ENCODE measurements around the gene SLC18B1. TPM values are rescaled to one million over a fixed set of nuclear protein-coding genes. Genes with fewer than 3 reads are reported as not detected.

SLC18B1 gene
- 1 to 10 TPM; 5.2 to 8.0 (median 7.2) TPM for total RNA-seq

DNA sequence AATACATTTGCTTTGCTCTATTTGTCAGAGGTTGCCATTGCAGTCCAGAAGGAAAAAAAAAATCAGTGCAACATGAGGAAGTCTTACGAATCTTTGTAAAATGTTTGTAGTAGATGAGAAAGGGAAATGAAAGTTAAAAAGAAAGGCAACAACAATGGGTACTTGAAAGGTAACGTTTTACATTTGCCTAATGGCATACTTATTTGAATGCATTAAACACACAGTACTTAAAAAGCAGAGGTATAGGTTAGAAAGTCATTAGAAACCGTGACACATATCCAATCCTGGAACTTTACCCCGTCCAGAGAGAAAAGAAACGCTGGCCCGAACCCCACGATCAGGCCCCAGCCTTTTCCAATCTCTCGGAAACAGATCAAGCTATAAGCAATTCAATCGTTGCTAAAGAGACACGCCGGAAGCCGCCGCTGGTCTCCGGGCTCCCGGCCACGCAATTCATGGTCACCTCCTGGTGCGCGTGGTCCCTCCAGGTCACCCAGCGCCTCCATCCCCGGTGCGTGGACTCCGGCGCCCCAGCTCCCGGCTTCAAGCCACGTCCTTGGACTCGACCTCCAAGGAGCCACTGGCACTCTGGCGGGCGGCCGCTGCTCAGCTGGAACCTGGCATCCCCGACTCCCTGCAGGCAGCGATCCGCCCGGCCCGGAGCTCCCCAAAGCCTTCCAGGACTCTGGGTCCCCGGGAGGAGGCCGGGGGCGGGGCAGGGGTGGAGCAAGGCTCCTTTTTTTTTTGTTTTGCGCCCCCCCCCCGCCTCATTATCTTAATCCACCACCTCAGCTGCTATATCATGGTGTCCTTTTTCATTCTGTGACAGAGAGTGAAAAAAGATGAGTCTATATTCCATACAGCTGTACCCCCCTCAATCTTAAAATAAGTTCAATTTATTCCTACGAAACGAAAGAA is at the start of gene SLC18B1:
TSS of gene SLC18B1 (minus strand) at position 687 of the 918 bp plus-strand sequence. CDS start at position 506, 181 bp downstream.
- peak; percentile 41 to 92 for DNase-seq (ENCODE audit: low spot score in 2 of 2)
- TF ChIP-seq, protein P1, sequence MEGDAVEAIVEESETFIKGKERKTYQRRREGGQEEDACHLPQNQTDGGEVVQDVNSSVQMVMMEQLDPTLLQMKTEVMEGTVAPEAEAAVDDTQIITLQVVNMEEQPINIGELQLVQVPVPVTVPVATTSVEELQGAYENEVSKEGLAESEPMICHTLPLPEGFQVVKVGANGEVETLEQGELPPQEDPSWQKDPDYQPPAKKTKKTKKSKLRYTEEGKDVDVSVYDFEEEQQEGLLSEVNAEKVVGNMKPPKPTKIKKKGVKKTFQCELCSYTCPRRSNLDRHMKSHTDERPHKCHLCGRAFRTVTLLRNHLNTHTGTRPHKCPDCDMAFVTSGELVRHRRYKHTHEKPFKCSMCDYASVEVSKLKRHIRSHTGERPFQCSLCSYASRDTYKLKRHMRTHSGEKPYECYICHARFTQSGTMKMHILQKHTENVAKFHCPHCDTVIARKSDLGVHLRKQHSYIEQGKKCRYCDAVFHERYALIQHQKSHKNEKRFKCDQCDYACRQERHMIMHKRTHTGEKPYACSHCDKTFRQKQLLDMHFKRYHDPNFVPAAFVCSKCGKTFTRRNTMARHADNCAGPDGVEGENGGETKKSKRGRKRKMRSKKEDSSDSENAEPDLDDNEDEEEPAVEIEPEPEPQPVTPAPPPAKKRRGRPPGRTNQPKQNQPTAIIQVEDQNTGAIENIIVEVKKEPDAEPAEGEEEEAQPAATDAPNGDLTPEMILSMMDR (IDR thresholded peaks at IDR 0.05) = no peak
- no peak for TF ChIP-seq POLR2A (IDR thresholded peaks at IDR 0.05)

DNA sequence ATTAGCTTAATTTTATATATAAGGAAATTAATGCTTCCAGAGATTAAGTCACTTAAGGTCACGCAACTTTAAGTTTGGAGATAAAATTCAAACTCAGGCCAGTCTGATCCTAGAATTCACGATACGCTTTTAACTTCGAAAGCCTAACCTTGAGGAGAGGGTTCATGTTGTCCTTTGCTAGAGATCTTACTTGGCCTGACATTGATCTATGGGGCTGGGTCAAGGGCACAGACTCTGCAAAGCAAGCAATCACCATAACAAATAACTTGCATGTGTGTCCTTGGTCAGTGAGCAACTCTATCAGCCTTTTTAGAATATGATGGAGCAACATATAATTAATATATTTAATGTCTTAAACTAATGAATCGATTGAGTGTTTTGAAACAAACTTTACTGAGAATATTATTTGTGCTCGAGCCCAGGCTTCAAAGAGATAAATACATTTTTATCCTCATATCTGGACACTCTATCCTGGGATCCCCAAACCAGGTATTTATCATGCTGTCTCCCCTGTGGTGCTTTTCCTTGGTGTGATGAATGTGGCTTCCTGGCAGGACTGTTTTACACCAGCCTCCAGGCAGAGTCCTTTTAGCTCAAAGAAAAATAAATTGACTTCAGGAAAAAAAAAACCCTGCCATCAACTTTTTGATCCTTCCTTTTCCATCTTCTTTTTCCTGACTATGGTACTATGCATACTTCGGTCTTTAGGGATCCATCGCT is 45.0 kb upstream of the SLC18B1 start:
- WGBS, 2 donors = 79 to 82% methylated on average over 8 of the region's 8 CpGs
- no peak for DNase-seq (ENCODE audit: low spot score in 2 of 2)
- intact Hi-C loops (cut with DNase I; ENCODE audit: low total_unique reads) = no loop called here
- no peak overlapping the region for H3K4me3 ChIP-seq (ENCODE audit: low read depth, poor library complexity, severe bottlenecking)
- TF ChIP-seq POLR2A (IDR thresholded peaks at IDR 0.05) = no peak
- TF ChIP-seq, protein P1 (IDR thresholded peaks at IDR 0.05) = peak in 1 of 3 donors; percentile 69

More for the DNA sequence above, at the start of gene SLC18B1:
- intact Hi-C loops (cut with DNase I; ENCODE audit: low total_unique reads) = no loop called here
- H3K4me3 ChIP-seq (ENCODE audit: low read depth, poor library complexity, severe bottlenecking) = peak within 1 kb of the TSS; percentile 73
- WGBS, 2 donors = 1% methylated on average over 32 to 38 of the region's 41 CpGs

DNA sequence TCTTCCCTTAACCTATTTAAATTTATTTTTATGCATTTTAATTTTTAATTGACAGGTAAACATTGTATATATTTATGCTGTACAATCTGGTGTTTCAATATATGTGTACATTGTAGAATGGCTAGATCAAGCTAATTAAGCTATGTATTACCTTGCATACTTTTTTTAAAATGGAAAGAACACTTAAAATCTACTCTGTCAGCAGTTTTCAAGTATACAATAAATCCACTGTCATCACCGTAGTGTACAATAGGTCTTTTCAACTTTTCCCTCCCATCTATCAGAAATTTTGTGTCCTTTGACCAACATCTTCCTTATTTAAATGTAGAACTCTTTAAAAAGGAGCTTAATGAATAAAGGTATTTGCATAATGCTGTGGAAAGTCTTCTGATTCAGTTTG is 43.5 kb upstream of the SLC18B1 start:
- intact Hi-C loops (cut with DNase I; ENCODE audit: low total_unique reads) = no loop called here
- 59 to 68% methylated on average over 1 of the region's 1 CpG for WGBS, 2 donors
- DNase-seq (ENCODE audit: low spot score in 2 of 2) = no peak
- H3K4me3 ChIP-seq (ENCODE audit: low read depth, poor library complexity, severe bottlenecking) = no peak overlapping the region
- TF ChIP-seq, protein P1 (IDR thresholded peaks at IDR 0.05) = no peak
- TF ChIP-seq POLR2A (IDR thresholded peaks at IDR 0.05) = no peak

DNA sequence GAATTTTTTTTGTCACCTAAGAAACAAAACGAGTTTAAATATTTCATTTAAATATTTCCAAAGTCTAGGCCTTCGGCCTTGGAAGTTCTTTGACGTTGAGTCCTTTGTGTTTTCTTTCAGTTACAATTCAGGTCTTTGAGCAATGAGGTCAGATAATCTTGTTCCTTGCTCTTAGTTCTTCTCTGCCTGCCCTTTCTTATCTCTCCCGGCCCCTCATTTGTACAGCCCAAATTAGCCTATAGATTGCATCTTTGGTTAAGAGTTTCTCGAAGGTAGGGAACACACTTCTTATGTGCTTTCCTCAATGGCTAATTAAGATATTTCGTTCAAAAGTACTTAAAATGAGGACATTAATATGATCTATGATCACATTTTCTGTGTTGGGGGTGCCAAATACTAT is 34.5 kb upstream of the SLC18B1 start:
- no peak for DNase-seq (ENCODE audit: low spot score in 2 of 2)
- intact Hi-C loops (cut with DNase I; ENCODE audit: low total_unique reads) = no loop called here
- TF ChIP-seq, protein P1 (IDR thresholded peaks at IDR 0.05) = no peak
- TF ChIP-seq POLR2A (IDR thresholded peaks at IDR 0.05) = no peak
- H3K4me3 ChIP-seq (ENCODE audit: low read depth, poor library complexity, severe bottlenecking) = no peak overlapping the region
- WGBS, 2 donors = 89 to 92% methylated on average over 6 of the region's 6 CpGs

DNA sequence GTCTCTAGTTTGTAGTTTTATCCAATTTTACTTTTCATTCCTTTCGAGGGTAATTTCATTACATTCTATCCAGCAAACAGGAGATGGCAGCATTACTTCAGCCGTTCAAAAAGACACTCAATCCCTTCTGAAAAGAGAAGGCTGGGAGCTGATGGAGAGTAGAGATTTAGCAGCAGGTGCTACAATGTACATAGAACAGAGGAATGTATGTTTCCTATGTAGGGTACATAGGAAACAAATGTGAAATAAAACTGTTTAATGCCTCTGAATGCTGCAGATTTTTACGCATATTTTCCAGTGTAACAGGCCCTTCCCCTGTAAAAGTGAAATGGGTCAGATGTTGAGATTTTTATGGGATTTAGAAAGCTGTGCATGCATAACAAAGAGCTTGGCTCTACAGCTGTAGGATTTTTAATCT is 31.9 kb upstream of the SLC18B1 start:
- no peak overlapping the region for H3K4me3 ChIP-seq (ENCODE audit: low read depth, poor library complexity, severe bottlenecking)
- TF ChIP-seq POLR2A (IDR thresholded peaks at IDR 0.05) = no peak
- TF ChIP-seq, protein P1 (IDR thresholded peaks at IDR 0.05) = no peak
- intact Hi-C loops (cut with DNase I; ENCODE audit: low total_unique reads) = no loop called here
- DNase-seq (ENCODE audit: low spot score in 2 of 2) = no peak
- WGBS, 2 donors = 45 to 48% methylated on average over 3 of the region's 3 CpGs

Data from lower leg skin (tissue), 4 donors.